Esophagus squamous epithelium (tissue), 5 donors: ENCODE results near the gene YIPF1. TPM values are rescaled to one million over a fixed set of nuclear protein-coding genes. Genes with fewer than 3 reads are reported as not detected.
A peak's percentile ranks its signal among the peaks of the same experiment; 100 is the strongest.
"Not testable (repeated sequence)": the region's sequence is repeated elsewhere in the genome, so short reads cannot be mapped to it uniquely, and the experiment has no call there.

Experiments
- DNase-seq: peaks from one replicate; lab custom pipeline; 2025; lab: John Stamatoyannopoulos, UW
- H3K27ac ChIP-seq, 4 donors: fragments of 200-600 bp; sonication (generic); one replicate each; pipeline ENCODE4 v1.5.1; 2016 to 2019; ENCODE audit warnings: mild to moderate bottlenecking in 1 of 4
- H3K27me3 ChIP-seq, 4 donors: fragments of 200-600 bp; sonication (generic); 1 replicate in 3 of 4; 2 replicates in 1 of 4; pipeline versions ENCODE4 v1.5.1 to v1.6.0; 2017 to 2021; ENCODE audit warnings: antibody characterized with exemption in 1 of 4
- H3K36me3 ChIP-seq, 3 donors: fragments of 200-600 bp; sonication (generic); one replicate each; pipeline ENCODE4 v1.5.1; 2016 to 2019
- H3K4me1 ChIP-seq, 3 donors: fragments of 200-600 bp; sonication (generic); one replicate each; pipeline ENCODE4 v1.5.1; 2017 to 2019
- H3K4me3 ChIP-seq, 4 donors: fragments of 200-600 bp; sonication (generic); 1 replicate in 3 of 4; 2 replicates in 1 of 4; pipeline ENCODE4 v1.5.1; 2016 to 2019; ENCODE audit warnings: mild to moderate bottlenecking in 2 of 4, moderate library complexity in 1 of 4
- H3K9me3 ChIP-seq, 3 donors: fragments of 200-600 bp; sonication (generic); one replicate each; pipeline ENCODE4 v1.5.1; 2016 to 2019
- CTCF ChIP-seq, 6 experiments: fragments of 450-650 bp in 4 of 6; fragments of 200-600 bp in 2 of 6; sonication (generic) in 2 of 6; IDR thresholded peaks; one replicate each; pipeline ENCODE4 v1.5.1; 2016 to 2019; ENCODE audit warnings: antibody characterized with exemption in 6 of 6, mild to moderate bottlenecking in 4 of 6, moderate library complexity in 4 of 6
- POLR2A ChIP-seq, 4 donors: fragments of 450-650 bp; IDR thresholded peaks; one replicate each; pipeline ENCODE4 v1.6.1; 2017; ENCODE audit warnings: antibody characterized with exemption in 4 of 4, mild to moderate bottlenecking in 4 of 4, moderate library complexity in 3 of 4
- WGBS, 2 donors: methylation state at CpG; one replicate each; pipeline ENCODE4 v1.1.5; 2018; 5-methylcytosine and 5-hydroxymethylcytosine counted together
- intact Hi-C: fragments of 100-400 bp; cut with DNase I; formaldehyde crosslinking; loops from one replicate; pipeline ENCODE4 v1.15.0; 2022
- total RNA-seq, 4 donors: library from RNA; depleted of rRNA; stranded (reverse); fragments of >200 nt; gene quantifications; one replicate each; pipeline ENCODE4 v1.1.0, GENCODE V29; 2016
- donor health status: DM: yes; HTN: yes; CAD: no.

The YIPF1 gene
- total RNA-seq, 4 donors from 2014 or later, result 15.8 to 25.3 (median 17.0) TPM

DNA sequence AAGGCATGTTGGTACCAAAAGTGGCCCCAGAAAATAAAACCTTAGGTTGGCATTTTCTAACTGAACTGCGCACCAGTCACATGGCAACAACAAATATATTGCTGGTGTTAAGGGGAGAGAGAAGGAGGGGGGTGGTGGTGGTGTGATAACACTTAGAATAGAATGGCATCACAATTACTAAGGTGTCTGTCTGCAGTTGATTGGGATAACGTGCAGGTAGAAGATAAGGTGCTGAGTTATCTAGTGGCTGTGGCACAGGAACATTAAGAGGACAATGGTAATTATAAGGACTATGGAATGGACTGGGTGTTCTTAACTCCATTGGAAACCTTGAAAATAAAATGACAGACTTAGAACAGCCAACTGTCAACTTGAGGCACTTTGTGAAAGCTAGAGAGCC, 1.4 kb upstream of the YIPF1 start:
- no peaks in the 10 kb centered on the region for H3K9me3 ChIP-seq
- H3K27ac ChIP-seq, result no peak overlapping the region
- peaks cover 4 to 48% (median 9%) of the 10 kb centered on the region in 3 donors for H3K4me1 ChIP-seq
- H3K36me3 ChIP-seq, result peaks cover 0 to 21% (median 2%) of the 10 kb centered on the region in 3 donors
- TF ChIP-seq CTCF (IDR thresholded peaks at IDR 0.05) (no peak), POLR2A (IDR thresholded peaks at IDR 0.05) (no peak)
- no peak overlapping the region for H3K4me3 ChIP-seq
- WGBS, 2 donors, result 94 to 100% methylated on average over 2 of the region's 2 CpGs
- no peaks in the 10 kb centered on the region for H3K27me3 ChIP-seq
- intact Hi-C loops, result no loop called here
- no peak for DNase-seq

DNA sequence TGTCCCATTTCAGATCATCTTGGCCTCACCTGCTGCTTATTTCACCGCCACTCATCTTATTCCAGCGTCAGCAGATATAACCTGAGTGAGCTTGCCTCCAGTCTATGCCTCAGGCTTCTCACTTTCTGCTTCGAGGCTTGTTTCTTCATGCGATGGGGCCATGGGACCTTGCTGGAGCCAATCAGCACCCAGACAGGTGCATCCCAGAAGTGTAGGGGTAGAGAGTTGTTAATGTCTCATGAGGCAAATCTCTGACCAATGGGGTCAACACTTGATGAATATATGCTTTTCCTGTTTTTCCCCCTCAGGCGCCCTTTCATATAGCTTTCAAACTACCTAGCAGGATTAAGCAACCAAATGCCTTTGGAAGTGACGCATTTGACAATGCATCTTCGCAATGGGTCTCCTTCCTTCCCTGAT, 935 bp upstream of the YIPF1 start:
- intact Hi-C loops, result no loop called here

GRCh38 chr1:53888681-53889080, 916 bp downstream of the YIPF1 start:
- WGBS, 2 donors, result 40 to 50% methylated on average over 2 of the region's 2 CpGs
- peaks cover 4 to 32% (median 9%) of the 10 kb centered on the region in 3 donors for H3K4me1 ChIP-seq
- DNase-seq, result no peak
- H3K4me3 ChIP-seq, result peak overlapping the region; percentile 70 to 97 (median 82)
- peaks cover 0 to 38% (median 4%) of the 10 kb centered on the region in 3 donors for H3K36me3 ChIP-seq
- TF ChIP-seq POLR2A (IDR thresholded peaks at IDR 0.05), result no peak
- TF ChIP-seq CTCF (IDR thresholded peaks at IDR 0.05), result no peak
- intact Hi-C loops, result no loop called here
- H3K27me3 ChIP-seq, result no peaks in the 10 kb centered on the region
- peak overlapping the region in 3 of 4 donors; percentile 87 to 92 (median 90) for H3K27ac ChIP-seq
- H3K9me3 ChIP-seq, result no peaks in the 10 kb centered on the region

More for the DNA sequence above, 935 bp upstream of the YIPF1 start:
- Histone ChIP-seq H3K9me3 (no peaks in the 10 kb centered on the region), H3K27ac (peak overlapping the region; percentile 84 to 92 (median 88)), H3K4me1 (peaks cover 4 to 44% (median 9%) of the 10 kb centered on the region in 3 donors), H3K4me3 (peak overlapping the region; percentile 70 to 97 (median 82)), H3K27me3 (no peaks in the 10 kb centered on the region), H3K36me3 (peaks cover 0 to 25% (median 4%) of the 10 kb centered on the region in 3 donors)
- 52 to 62% methylated on average over 6 to 7 of the region's 7 CpGs for WGBS, 2 donors
- DNase-seq, result no peak
- no peak for TF ChIP-seq POLR2A (IDR thresholded peaks at IDR 0.05)
- no peak for TF ChIP-seq CTCF (IDR thresholded peaks at IDR 0.05)

DNA sequence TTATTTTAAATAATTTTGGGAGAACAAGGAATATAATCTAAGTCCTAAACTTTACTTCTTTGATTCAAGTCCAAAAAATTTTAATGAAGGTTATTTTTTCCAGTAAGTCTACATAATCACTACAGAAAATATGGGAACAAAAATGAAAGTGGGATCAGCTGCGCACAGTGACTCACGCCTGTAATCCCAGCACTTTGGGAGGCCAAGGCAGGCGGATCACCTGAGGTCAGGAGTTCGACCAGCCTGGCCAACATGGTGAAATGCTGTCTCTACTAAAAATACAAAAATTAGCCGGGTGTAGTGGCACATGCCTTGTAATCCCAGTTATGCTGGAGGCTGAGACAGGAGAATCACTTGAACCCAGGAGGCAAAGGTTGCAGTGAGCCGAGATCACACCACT, 6.0 kb downstream of the YIPF1 start:
- peaks cover 0 to 81% (median 4%) of the 10 kb centered on the region in 3 donors for H3K36me3 ChIP-seq
- H3K27me3 ChIP-seq, H3K9me3 ChIP-seq, DNase-seq, intact Hi-C loops, H3K27ac ChIP-seq, H3K4me3 ChIP-seq: not testable (repeated sequence)
- 65 to 70% methylated on average over 6 of the region's 6 CpGs for WGBS, 2 donors
- peaks cover 0 to 11% (median 2%) of the 10 kb centered on the region in 3 donors for H3K4me1 ChIP-seq

GRCh38 chr1:53881853-53882252, 7.7 kb downstream of the YIPF1 start:
- H3K9me3 ChIP-seq, DNase-seq, H3K4me1 ChIP-seq, H3K27me3 ChIP-seq, intact Hi-C loops, H3K4me3 ChIP-seq, H3K27ac ChIP-seq: not testable (repeated sequence)
- WGBS, 2 donors, result 98 to 100% methylated on average over 2 of the region's 2 CpGs
- peaks cover 11 to 84% (median 12%) of the 10 kb centered on the region in 3 donors for H3K36me3 ChIP-seq

DNA sequence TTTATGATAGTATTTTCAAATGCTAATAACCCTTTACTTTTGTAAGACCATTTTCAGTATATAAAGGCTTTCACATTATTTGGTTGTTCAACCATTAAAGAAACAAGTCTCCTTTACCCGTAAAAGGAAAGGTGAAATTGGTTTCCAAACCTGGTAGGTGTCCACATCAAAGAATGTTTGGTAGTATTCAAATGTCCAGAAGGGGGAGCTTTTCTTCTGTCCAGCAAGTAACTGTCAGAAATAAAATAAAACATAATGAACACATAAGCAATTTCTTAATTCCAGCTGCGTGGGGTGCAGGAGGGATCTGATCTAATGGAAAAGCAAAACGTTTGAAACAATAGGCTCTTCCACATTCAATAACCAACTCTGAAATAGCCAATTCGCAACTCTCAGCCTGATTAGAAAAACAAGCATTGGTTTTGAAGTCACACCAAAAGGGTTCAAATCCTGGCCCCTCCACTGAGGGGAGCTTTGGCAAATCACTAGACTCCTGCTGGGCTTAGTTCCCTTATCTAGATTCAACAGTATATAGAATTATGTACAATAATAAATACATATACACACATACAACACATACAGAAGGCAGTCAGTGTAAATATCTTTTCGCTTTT, 11.0 kb downstream of the YIPF1 start:
- no peak overlapping the region for H3K4me3 ChIP-seq
- no peaks in the 10 kb centered on the region for H3K9me3 ChIP-seq
- TF ChIP-seq POLR2A (IDR thresholded peaks at IDR 0.05), result no peak
- TF ChIP-seq CTCF (IDR thresholded peaks at IDR 0.05), result peak; percentile 38 to 65 (median 54)
- 48 to 51% methylated on average over 5 of the region's 5 CpGs for WGBS, 2 donors
- no peaks in the 10 kb centered on the region for H3K27me3 ChIP-seq
- intact Hi-C loops, result loop anchor here (5.0 kb wide), 1 partner anchor 69 kb away; the partner anchor contains the start of genes IFT25 and LRRC42
- DNase-seq, result no peak
- peaks cover 7 to 91% (median 12%) of the 10 kb centered on the region in 3 donors for H3K36me3 ChIP-seq
- H3K4me1 ChIP-seq, result peaks cover 0 to 2% (median 0%) of the 10 kb centered on the region in 3 donors
- H3K27ac ChIP-seq, result no peak overlapping the region

DNA sequence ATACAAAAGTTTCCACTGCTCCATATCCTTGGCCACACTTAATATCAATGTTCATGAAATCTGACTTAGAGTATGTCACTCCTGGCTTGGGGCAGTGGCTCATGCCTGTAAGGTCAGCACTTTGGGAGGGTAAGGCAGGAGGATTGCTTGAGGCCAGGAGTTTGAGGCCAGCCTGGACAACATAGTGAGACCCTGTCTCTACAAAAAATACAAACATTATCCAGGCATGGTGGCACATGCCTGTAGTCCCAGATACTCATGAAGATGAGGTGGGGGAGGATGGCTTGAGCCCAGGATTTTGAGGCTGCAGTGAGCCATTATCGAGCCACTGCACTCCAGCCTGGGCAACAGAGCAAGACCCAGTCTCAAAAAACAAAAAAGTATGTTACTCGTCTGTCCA, 14.4 kb downstream of the YIPF1 start:
- DNase-seq, H3K4me1 ChIP-seq, H3K27me3 ChIP-seq, H3K9me3 ChIP-seq, H3K27ac ChIP-seq, H3K4me3 ChIP-seq: not testable (repeated sequence)
- intact Hi-C loops, result loop anchor here (5.0 kb wide), 1 partner anchor 72 kb away; the partner anchor contains the start of genes IFT25 and LRRC42
- 89 to 92% methylated on average over 2 of the region's 2 CpGs for WGBS, 2 donors
- H3K36me3 ChIP-seq, result peaks cover 11 to 96% (median 12%) of the 10 kb centered on the region in 3 donors
